Endothelial cell of umbilical vein (primary cell): ENCODE measurements around the gene RRM1. TPM values are rescaled to one million over a fixed set of nuclear protein-coding genes. Genes with fewer than 3 reads are reported as not detected.

ENCODE experiments used
- BruUV-seq: library from RNA; stranded (reverse); fragments of 400-500 nt; replicated peaks from 2 replicates; lab custom pipeline; 2021; lab: Mats Ljungman, UMichigan
- CTCF ChIA-PET: fragments of 300-600, 350-600 bp; sonication (Branson Sonifier 250); formaldehyde crosslinking; loops from one replicate; lab custom pipeline; 2021; ENCODE audit warnings: antibody characterized with exemption, inconsistent platforms; lab: Charles Lee
- POLR2A ChIA-PET: fragments of 300-600, 350-600 bp; sonication (Branson Sonifier 250); formaldehyde crosslinking; loops from one replicate; lab custom pipeline; 2021; ENCODE audit warnings: antibody characterized with exemption, inconsistent platforms; lab: Charles Lee
- DNase-seq: peaks from one replicate; pipeline ENCODE4 v3.0.0-alpha.2; 2011; ENCODE audit warnings: low read depth, low spot score
- FAIRE-seq: peaks from 2 replicates; lab custom pipeline; 2011; peaks lifted over from hg19 to GRCh38; lab: Jason Lieb, UNC
- H2AFZ ChIP-seq: 2 replicates; pipeline ENCODE4 v1.6.0; 2012; ENCODE audit warnings: low read depth, low read length, control low read depth, inconsistent platforms
- H3K27ac ChIP-seq: 2 replicates; pipeline ENCODE4 v1.5.1; 2011; ENCODE audit warnings: low read depth, mild to moderate bottlenecking, control low read depth, low read length, moderate library complexity; ENCODE audit not compliant: insufficient read depth
- H3K27me3 ChIP-seq, 2 experiments: 2 replicates each; pipeline versions ENCODE4 v1.6.0 to v1.6.1; 2011; ENCODE audit warnings: low read length in 2 of 2, mixed read lengths in 1 of 2; ENCODE audit not compliant: control insufficient read depth in 2 of 2, insufficient read depth in 2 of 2
- H3K36me3 ChIP-seq, 2 experiments: 2 replicates in 1 of 2; 3 replicates in 1 of 2; pipeline ENCODE4 v1.5.1; 2011; ENCODE audit warnings: low read length in 2 of 2, mild to moderate bottlenecking in 1 of 2, moderate library complexity in 1 of 2; ENCODE audit not compliant: control insufficient read depth in 2 of 2, insufficient read depth in 2 of 2; ENCODE audit errors: extremely low read depth in 1 of 2
- H3K4me1 ChIP-seq: 3 replicates; pipeline ENCODE4 v1.5.1; 2011; ENCODE audit warnings: mild to moderate bottlenecking, low read length; ENCODE audit not compliant: control insufficient read depth, insufficient read depth; ENCODE audit errors: extremely low read depth
- H3K4me2 ChIP-seq: 2 replicates; pipeline ENCODE4 v1.6.1; 2011; ENCODE audit warnings: low read length, control low read depth, mixed read lengths; ENCODE audit not compliant: insufficient read depth
- H3K4me3 ChIP-seq, 3 experiments: fragments of 200-600 bp in 1 of 3; sonication (generic), shearing (Covaris generic) in 1 of 3; replicated peaks in 1 of 3; 2 replicates each; pipeline ENCODE4 v1.5.1; 2011 to 2016; ENCODE audit warnings: control low read depth in 3 of 3, low read length in 3 of 3, mild to moderate bottlenecking in 2 of 3, inconsistent platforms in 1 of 3, low read depth in 1 of 3, moderate library complexity in 1 of 3; ENCODE audit not compliant: insufficient read depth in 1 of 3
- H3K79me2 ChIP-seq: 2 replicates; pipeline ENCODE4 v1.6.0; 2012; ENCODE audit warnings: low read length, inconsistent platforms; ENCODE audit not compliant: control insufficient read depth, insufficient read depth
- H3K9ac ChIP-seq: replicated peaks from 2 replicates; pipeline ENCODE3; 2011; ENCODE audit warnings: low read length, control low read depth; ENCODE audit not compliant: insufficient read depth; ENCODE audit errors: extremely low read depth
- H3K9me1 ChIP-seq: replicated peaks from 3 replicates; pipeline ENCODE4 v1.6.0; 2011; ENCODE audit warnings: mild to moderate bottlenecking, low read length; ENCODE audit not compliant: control insufficient read depth, insufficient read depth; ENCODE audit errors: extremely low read depth
- H3K9me3 ChIP-seq: replicated peaks from 2 replicates; pipeline ENCODE4 v1.5.1; 2012; ENCODE audit warnings: low read length, inconsistent platforms; ENCODE audit not compliant: control insufficient read depth, insufficient read depth
- H4K20me1 ChIP-seq: replicated peaks from 2 replicates; pipeline ENCODE3; 2011; ENCODE audit warnings: mild to moderate bottlenecking, low read length; ENCODE audit not compliant: control insufficient read depth, insufficient read depth; ENCODE audit errors: extremely low read depth
- CTCF ChIP-seq, 2 donors: IDR thresholded peaks; 1 replicate in 1 of 2; 2 replicates in 1 of 2; pipeline ENCODE4 v1.5.1; 2011; ENCODE audit warnings: low read length in 2 of 2, mild to moderate bottlenecking in 2 of 2, moderate library complexity in 2 of 2, control low read depth in 1 of 2, inconsistent platforms in 1 of 2, low read depth in 1 of 2; ENCODE audit not compliant: insufficient read depth in 1 of 2; ENCODE audit errors: extremely low read depth in 1 of 2
- EZH2 ChIP-seq: IDR thresholded peaks from 2 replicates; pipeline ENCODE4 v1.6.1; 2012; ENCODE audit warnings: borderline replicate concordance, low read depth, mild to moderate bottlenecking, moderate library complexity, low read length, inconsistent platforms; ENCODE audit not compliant: severe bottlenecking
- FOS ChIP-seq: IDR thresholded peaks from 2 replicates; pipeline ENCODE4 v1.6.1; 2011; ENCODE audit warnings: mild to moderate bottlenecking, low read length, moderate library complexity, borderline replicate concordance; ENCODE audit not compliant: insufficient read depth
- GATA2 ChIP-seq: IDR thresholded peaks from 2 replicates; pipeline ENCODE4 v1.7.0; 2011; ENCODE audit warnings: low read depth, mild to moderate bottlenecking, moderate library complexity, mixed read lengths, low read length; ENCODE audit not compliant: insufficient read length, insufficient read depth
- JUN ChIP-seq: IDR thresholded peaks from 2 replicates; pipeline ENCODE4 v1.6.1; 2011; ENCODE audit warnings: borderline replicate concordance, low read depth; ENCODE audit not compliant: insufficient read length, insufficient read depth
- MAX ChIP-seq: IDR thresholded peaks from 2 replicates; pipeline ENCODE4 v1.6.1; 2011; ENCODE audit not compliant: insufficient read depth, insufficient read length
- MYC ChIP-seq: IDR thresholded peaks from one replicate; pipeline ENCODE4 v1.6.1; 2011; ENCODE audit warnings: mild to moderate bottlenecking, low read depth, low read length
- POLR2A ChIP-seq: IDR thresholded peaks from 2 replicates; pipeline ENCODE4 v1.6.1; 2012; ENCODE audit warnings: low read depth, mild to moderate bottlenecking, control low read depth, low read length
- POLR2AphosphoS5 ChIP-seq: IDR thresholded peaks from 2 replicates; pipeline ENCODE4 v1.6.1; 2012; ENCODE audit warnings: low read depth, mild to moderate bottlenecking, control low read depth, low read length, moderate library complexity; ENCODE audit not compliant: insufficient read depth
- dilution Hi-C: fragments of 300-500 bp; cut with MboI; formaldehyde crosslinking; loops from one replicate; pipeline ENCODE4 v1.15.0; 2019; ENCODE audit warnings: low sequenced_read_pairs; ENCODE audit not compliant: extremely low pct_ligation_motif_present
- intact Hi-C: fragments of 100-400 bp; cut with micrococcal nuclease; formaldehyde crosslinking; loops from one replicate; pipeline ENCODE4 v1.10.0; 2022
- polyA plus RNA-seq, 4 experiments: library from polyadenylated mRNA; depleted of rRNA in 3 of 4; stranded (reverse) in 3 of 4; unstranded in 1 of 4; fragments of >200 nt; gene quantifications; 2 replicates each; pipeline versions ENCODE4 v1.2.1 to v1.2.3, GENCODE V29; 2011 to 2012; ENCODE audit warnings: missing spikeins in 1 of 4
- total RNA-seq: library from RNA; stranded (reverse); gene quantifications from 2 replicates; pipeline ENCODE4 v1.2.3, GENCODE V29; 2021

RRM1 gene
- total and polyA plus RNA-seq, 2 donors (not counting 3 experiments of a cell fraction or from before 2014, with no cell fraction given): 55.3 to 112 TPM

GRCh38 chr11:4095509-4096230, 1.1 kb downstream of the RRM1 start:
- FAIRE-seq (peak; percentile 78), DNase-seq (peak; percentile 20)
- dilution Hi-C loops (no loop called here), intact Hi-C loops (loop anchor here (2.0 kb wide), 1 partner anchor 39 kb away; no protein-coding TSS in a partner anchor)
- no peak for TF ChIP-seq GATA2
- TF ChIP-seq EZH2: no peak
- TF ChIP-seq JUN: no peak
- no peak for TF ChIP-seq MYC
- TF ChIP-seq CTCF (IDR thresholded peaks at IDR 0.05; ENCODE audit: extremely low read depth in 1 of 2, insufficient read depth in 1 of 2, low read depth in 1 of 2, low read length in 2 of 2): no peak
- TF ChIP-seq POLR2A: no peak
- no peak for TF ChIP-seq FOS
- TF ChIP-seq POLR2AphosphoS5: no peak
- no peak for TF ChIP-seq MAX
- peaks cover 0 to 4% of the 10 kb centered on the region in 2 experiments for H3K36me3 ChIP-seq
- no peaks in the 10 kb centered on the region for H3K9me3 ChIP-seq
- H3K9me1 ChIP-seq: no peaks in the 10 kb centered on the region
- peak overlapping the region; percentile 66 for H3K27ac ChIP-seq
- ChIA-PET POLR2A (no interaction called here), CTCF (interaction anchor here (1.4 to 2.2 kb wide), 2 partner anchors 241 to 254 kb away, joined by 4 to 9 read pairs; partner anchors contain the start of gene STIM1)
- BruUV-seq: no TSS peak
- peak overlapping the region; percentile 81 for H3K9ac ChIP-seq
- no peaks in the 10 kb centered on the region for H3K27me3 ChIP-seq
- H3K4me2 ChIP-seq: peak overlapping the region; percentile 96
- peaks cover 11% of the 10 kb centered on the region for H3K4me1 ChIP-seq
- peak overlapping the region; percentile 45 for H2AFZ ChIP-seq
- peaks cover 50% of the 10 kb centered on the region for H3K79me2 ChIP-seq
- peak overlapping the region; percentile 21 to 91 (median 87) for H3K4me3 ChIP-seq
- H4K20me1 ChIP-seq: no peaks in the 10 kb centered on the region
